Keratinocyte (primary cell): ENCODE data around the gene GMPR2. TPM values are rescaled to one million over a fixed set of nuclear protein-coding genes. Genes with fewer than 3 reads are reported as not detected.

ENCODE experiments used
- DNase-seq: peaks from one replicate; pipeline ENCODE4 v3.0.0-alpha.2; 2011; ENCODE audit warnings: low read depth, missing footprints, low spot score
- FAIRE-seq: peaks from 2 replicates; lab custom pipeline; 2011; peaks lifted over from hg19 to GRCh38; lab: Jason Lieb, UNC
- H2AFZ ChIP-seq: 2 replicates; pipeline ENCODE4 v1.6.0; 2012; ENCODE audit warnings: low read length, control low read depth, inconsistent platforms; ENCODE audit not compliant: control insufficient read depth
- H3K27ac ChIP-seq: 2 replicates; pipeline ENCODE4 v1.5.1; 2011; ENCODE audit warnings: low read length; ENCODE audit not compliant: control insufficient read depth, insufficient read depth
- H3K27me3 ChIP-seq: 3 replicates; pipeline ENCODE4 v1.6.0; 2011; ENCODE audit warnings: low read length; ENCODE audit not compliant: control insufficient read depth, insufficient read depth; ENCODE audit errors: extremely low read depth
- H3K36me3 ChIP-seq, 2 experiments: 2 replicates in 1 of 2; 3 replicates in 1 of 2; pipeline ENCODE4 v1.5.1; 2011; ENCODE audit warnings: low read length in 2 of 2, mild to moderate bottlenecking in 1 of 2; ENCODE audit not compliant: control insufficient read depth in 2 of 2, insufficient read depth in 2 of 2; ENCODE audit errors: extremely low read depth in 1 of 2
- H3K4me1 ChIP-seq: 3 replicates; pipeline ENCODE4 v1.5.1; 2011; ENCODE audit warnings: low read length; ENCODE audit not compliant: control insufficient read depth, insufficient read depth; ENCODE audit errors: extremely low read depth
- H3K4me2 ChIP-seq: 3 replicates; pipeline ENCODE4 v1.6.0; 2011; ENCODE audit warnings: low read depth, low read length; ENCODE audit not compliant: control insufficient read depth, insufficient read depth; ENCODE audit errors: extremely low read depth
- H3K4me3 ChIP-seq, 3 experiments: fragments of 200-600 bp in 1 of 3; sonication (generic) in 1 of 3; 2 replicates in 2 of 3; 3 replicates in 1 of 3; pipeline ENCODE4 v1.5.1; 2011 to 2016; ENCODE audit warnings: low read length in 3 of 3, mild to moderate bottlenecking in 3 of 3, control low read depth in 2 of 3, inconsistent platforms in 1 of 3, low read depth in 1 of 3, mixed read lengths in 1 of 3, mixed run types in 1 of 3, moderate library complexity in 1 of 3; ENCODE audit not compliant: control insufficient read depth in 2 of 3, insufficient read depth in 2 of 3; ENCODE audit errors: extremely low read depth in 1 of 3
- H3K79me2 ChIP-seq: 2 replicates; pipeline ENCODE4 v1.6.0; 2012; ENCODE audit warnings: low read length; ENCODE audit not compliant: control insufficient read depth, insufficient read depth
- H3K9ac ChIP-seq: 3 replicates; pipeline ENCODE4 v1.6.0; 2011; ENCODE audit warnings: low read length; ENCODE audit not compliant: control insufficient read depth, insufficient read depth; ENCODE audit errors: extremely low read depth
- H3K9me1 ChIP-seq: 3 replicates; pipeline ENCODE4 v1.6.0; 2011; ENCODE audit warnings: low read length; ENCODE audit not compliant: control insufficient read depth, insufficient read depth; ENCODE audit errors: extremely low read depth
- H3K9me3 ChIP-seq: 2 replicates; pipeline ENCODE4 v1.5.1; 2012; ENCODE audit warnings: low read depth, low read length; ENCODE audit not compliant: control insufficient read depth
- H4K20me1 ChIP-seq: 3 replicates; pipeline ENCODE4 v1.6.0; 2011; ENCODE audit warnings: low read length; ENCODE audit not compliant: control insufficient read depth, insufficient read depth; ENCODE audit errors: extremely low read depth
- EZH2 ChIP-seq: IDR thresholded peaks from one replicate; pipeline ENCODE4 v1.6.1; 2012; ENCODE audit warnings: inconsistent platforms, mild to moderate bottlenecking, low read length, moderate library complexity
- dilution Hi-C: fragments of 300-500 bp; cut with MboI; formaldehyde crosslinking; loops from one replicate; pipeline ENCODE4 v1.7.0; 2020; ENCODE audit warnings: low sequenced_read_pairs; ENCODE audit not compliant: extremely low pct_ligation_motif_present
- polyA plus RNA-seq, 5 experiments: library from polyadenylated mRNA; depleted of rRNA in 3 of 5; stranded (reverse) in 3 of 5; stranded (forward) in 1 of 5; unstranded in 1 of 5; fragments of >200 nt; gene quantifications; 1 replicate in 1 of 5; 2 replicates in 3 of 5; 3 replicates in 1 of 5; pipeline versions ENCODE4 v1.2.1 to v1.2.3, GENCODE V29; 2011 to 2012; ENCODE audit warnings: missing spikeins in 2 of 5, low read depth in 1 of 5, low replicate concordance in 1 of 5
- TF ChIP-seq, protein P1 (sequence below), 3 experiments: IDR thresholded peaks in 1 of 3; conservative IDR thresholded peaks in 1 of 3; optimal IDR thresholded peaks in 1 of 3; 2 replicates in 2 of 3; 3 replicates in 1 of 3; pipeline versions ENCODE3 to v1.5.1; 2011; ENCODE audit warnings: low read length in 3 of 3, mild to moderate bottlenecking in 3 of 3, moderate library complexity in 2 of 3, control low read depth in 1 of 3, inconsistent platforms in 1 of 3; ENCODE audit not compliant: insufficient read depth in 2 of 3; ENCODE audit errors: extremely low read depth in 1 of 3

GMPR2 gene
- polyA plus RNA-seq, 1 donor (not counting 4 experiments of a cell fraction or from before 2014, with no cell fraction given): 84.6 TPM

GRCh38 chr14:24247422-24247821 is 14.7 kb downstream of the GMPR2 start:
- no peak for TF ChIP-seq EZH2
- TF ChIP-seq, protein P1, sequence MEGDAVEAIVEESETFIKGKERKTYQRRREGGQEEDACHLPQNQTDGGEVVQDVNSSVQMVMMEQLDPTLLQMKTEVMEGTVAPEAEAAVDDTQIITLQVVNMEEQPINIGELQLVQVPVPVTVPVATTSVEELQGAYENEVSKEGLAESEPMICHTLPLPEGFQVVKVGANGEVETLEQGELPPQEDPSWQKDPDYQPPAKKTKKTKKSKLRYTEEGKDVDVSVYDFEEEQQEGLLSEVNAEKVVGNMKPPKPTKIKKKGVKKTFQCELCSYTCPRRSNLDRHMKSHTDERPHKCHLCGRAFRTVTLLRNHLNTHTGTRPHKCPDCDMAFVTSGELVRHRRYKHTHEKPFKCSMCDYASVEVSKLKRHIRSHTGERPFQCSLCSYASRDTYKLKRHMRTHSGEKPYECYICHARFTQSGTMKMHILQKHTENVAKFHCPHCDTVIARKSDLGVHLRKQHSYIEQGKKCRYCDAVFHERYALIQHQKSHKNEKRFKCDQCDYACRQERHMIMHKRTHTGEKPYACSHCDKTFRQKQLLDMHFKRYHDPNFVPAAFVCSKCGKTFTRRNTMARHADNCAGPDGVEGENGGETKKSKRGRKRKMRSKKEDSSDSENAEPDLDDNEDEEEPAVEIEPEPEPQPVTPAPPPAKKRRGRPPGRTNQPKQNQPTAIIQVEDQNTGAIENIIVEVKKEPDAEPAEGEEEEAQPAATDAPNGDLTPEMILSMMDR (optimal IDR thresholded peaks at IDR 0.05 in 1 of 3, IDR thresholded peaks at IDR 0.05 in 1 of 3, conservative IDR thresholded peaks at IDR 0.05 in 1 of 3; ENCODE audit: extremely low read depth in 1 of 3, insufficient read depth in 2 of 3, low read length in 3 of 3): no peak
- Histone ChIP-seq H3K9me1 (no peaks in the 10 kb centered on the region), H3K27me3 (no peaks in the 10 kb centered on the region), H3K36me3 (peaks cover 4 to 12% of the 10 kb centered on the region in 2 experiments), H3K4me3 (no peak overlapping the region), H3K79me2 (no peaks in the 10 kb centered on the region), H3K4me1 (peaks cover 7% of the 10 kb centered on the region), H3K27ac (no peak overlapping the region), H3K9me3 (no peaks in the 10 kb centered on the region), H4K20me1 (no peaks in the 10 kb centered on the region), H3K9ac (no peak overlapping the region), H2AFZ (no peak overlapping the region), H3K4me2 (no peak overlapping the region)
- DNase-seq: no peak
- FAIRE-seq: no peak
- dilution Hi-C loops: no loop called here

DNA sequence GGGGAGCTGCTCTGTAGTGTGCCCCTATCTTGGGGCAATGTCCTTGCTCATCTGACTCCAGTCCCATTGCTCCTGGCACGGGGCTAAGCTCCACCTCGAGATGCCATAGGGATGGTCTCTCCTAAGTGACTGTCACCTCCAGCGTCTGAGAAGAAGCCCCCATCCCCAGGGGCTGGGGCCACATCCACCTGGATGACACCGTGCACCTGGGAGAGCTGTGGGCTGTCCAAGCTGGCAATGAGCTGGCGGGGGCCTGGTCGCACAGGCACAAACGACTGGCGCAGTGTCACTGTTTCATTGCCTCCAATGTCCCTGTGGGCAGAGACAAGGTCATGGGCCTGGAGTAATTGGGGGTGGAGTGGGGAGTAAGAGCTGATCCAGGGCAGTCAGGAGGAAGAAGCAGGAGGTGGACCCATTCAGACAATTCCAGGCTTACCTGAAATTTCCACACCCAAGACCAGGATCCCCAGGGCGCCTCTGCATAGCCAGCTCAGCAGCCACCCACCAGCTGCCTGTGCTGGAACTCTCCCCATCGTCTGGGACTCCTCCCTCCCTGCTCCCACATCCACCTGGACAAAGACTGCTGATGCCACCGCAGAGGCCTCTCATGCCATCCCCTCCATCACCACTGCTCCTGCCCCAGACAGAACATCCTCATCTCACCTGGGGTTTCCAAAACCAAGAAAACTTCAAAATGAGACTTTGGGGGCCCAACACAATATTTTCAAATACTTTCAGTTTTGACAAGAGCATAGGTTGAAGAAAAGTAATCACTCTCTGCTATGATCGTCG is 16.7 kb downstream of the GMPR2 start:
- Histone ChIP-seq H3K79me2 (no peaks in the 10 kb centered on the region), H3K4me2 (no peak overlapping the region), H4K20me1 (no peaks in the 10 kb centered on the region), H3K9ac (no peak overlapping the region), H3K27me3 (no peaks in the 10 kb centered on the region), H3K9me3 (no peaks in the 10 kb centered on the region), H3K36me3 (peaks cover 4 to 21% of the 10 kb centered on the region in 2 experiments), H3K9me1 (no peaks in the 10 kb centered on the region), H3K4me3 (no peak overlapping the region), H3K27ac (no peak overlapping the region), H3K4me1 (no peaks in the 10 kb centered on the region), H2AFZ (no peak overlapping the region)
- FAIRE-seq (no peak), DNase-seq (no peak)
- dilution Hi-C loops: no loop called here
- TF ChIP-seq EZH2: no peak
